NCI-H526 treated with DMSO at 0.1 percent for 48 hours (cell line): ENCODE data around the gene NAV2.
"Not testable (repeated sequence)": the region's sequence is repeated elsewhere in the genome, so short reads cannot be mapped to it uniquely, and the experiment has no call there.

Experiments
- DNase-seq: peaks from one replicate; lab custom pipeline; 2025; lab: John Stamatoyannopoulos, UW

NAV2 gene

GRCh38 chr11:19868281-19868821 lies 155.7 kb downstream of the NAV2 start:
- no peak for DNase-seq

GRCh38 chr11:19868871-19869270 lies 156.2 kb downstream of the NAV2 start:
- DNase-seq = no peak

- peak; percentile 75 for DNase-seq
These were observed 156.8 kb downstream of the NAV2 start for GRCh38 chr11:19869466-19869865.

- peak; percentile 28 for DNase-seq
These were observed 157.4 kb downstream of the NAV2 start for GRCh38 chr11:19869946-19870589.

DNA sequence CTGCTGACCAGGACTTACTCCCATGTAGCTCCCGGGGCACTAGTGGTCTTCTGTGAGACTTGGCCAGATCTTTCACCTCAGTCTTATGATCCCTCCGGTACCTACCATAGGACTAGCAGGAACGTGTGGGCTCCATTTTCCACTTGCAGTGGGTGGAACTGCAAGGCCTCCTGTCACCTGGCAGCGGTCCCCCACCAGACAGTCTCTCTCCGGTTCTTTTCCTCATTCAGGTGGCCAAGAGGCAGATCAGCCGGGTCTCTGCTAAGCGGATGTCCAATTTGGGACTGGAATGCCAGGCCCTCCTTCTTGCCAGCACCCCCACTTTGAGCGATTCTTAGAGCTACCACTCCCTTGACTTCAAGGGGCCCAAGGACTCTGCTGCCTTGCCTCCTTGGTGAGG lies 158.9 kb downstream of the NAV2 start:
- DNase-seq = no peak

DNA sequence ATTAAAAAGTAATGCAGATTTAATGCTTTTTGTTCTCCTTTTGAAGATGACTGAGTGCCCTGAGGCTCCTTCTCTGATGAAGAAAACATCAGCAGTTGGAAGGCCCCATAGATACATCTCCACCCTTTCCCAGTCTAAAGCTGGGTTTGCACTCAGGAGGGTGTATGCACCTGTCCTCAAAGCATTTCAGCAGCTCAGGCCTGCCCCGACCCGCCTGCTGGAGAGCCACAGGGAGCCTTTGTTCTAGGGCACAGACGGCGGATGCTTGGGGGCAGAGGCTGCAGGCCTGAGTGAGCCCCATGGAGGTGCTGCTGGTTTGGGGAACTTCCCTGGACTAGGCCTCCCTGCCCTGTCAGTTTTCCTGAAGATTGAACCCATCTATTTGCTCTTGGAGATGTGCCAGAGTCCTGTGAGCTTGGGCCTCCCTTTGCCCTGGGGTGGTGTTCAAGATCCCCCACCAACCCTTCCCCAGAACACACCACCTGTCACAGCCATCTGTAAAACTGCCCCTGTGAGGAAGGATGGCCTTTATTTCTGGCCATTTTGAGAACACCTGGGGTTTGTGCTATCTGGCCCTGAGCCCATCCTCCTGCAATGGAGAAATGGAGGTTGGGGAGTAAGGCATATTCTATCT lies 160.0 kb downstream of the NAV2 start:
- DNase-seq = peak; percentile 71

DNA sequence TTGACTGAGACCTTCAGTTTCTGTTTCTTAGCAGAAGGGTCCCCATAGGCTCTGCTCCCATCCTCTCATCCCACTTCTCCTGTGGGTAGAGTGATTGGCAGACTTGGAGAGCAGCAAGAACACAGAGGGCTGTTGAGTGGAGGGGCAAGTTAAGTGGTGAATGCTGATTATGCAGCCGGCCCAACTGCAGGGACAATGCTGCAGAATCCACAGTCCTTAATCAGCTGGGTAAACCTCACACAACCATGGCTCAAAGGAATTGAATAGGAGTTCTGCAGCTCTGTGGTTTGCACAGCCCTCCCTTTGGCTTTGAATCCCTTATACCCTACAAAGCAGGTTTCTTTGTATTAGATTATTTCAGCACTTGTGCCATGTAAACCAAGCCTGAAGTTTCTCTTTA lies 161.1 kb downstream of the NAV2 start:
- no peak for DNase-seq

DNA sequence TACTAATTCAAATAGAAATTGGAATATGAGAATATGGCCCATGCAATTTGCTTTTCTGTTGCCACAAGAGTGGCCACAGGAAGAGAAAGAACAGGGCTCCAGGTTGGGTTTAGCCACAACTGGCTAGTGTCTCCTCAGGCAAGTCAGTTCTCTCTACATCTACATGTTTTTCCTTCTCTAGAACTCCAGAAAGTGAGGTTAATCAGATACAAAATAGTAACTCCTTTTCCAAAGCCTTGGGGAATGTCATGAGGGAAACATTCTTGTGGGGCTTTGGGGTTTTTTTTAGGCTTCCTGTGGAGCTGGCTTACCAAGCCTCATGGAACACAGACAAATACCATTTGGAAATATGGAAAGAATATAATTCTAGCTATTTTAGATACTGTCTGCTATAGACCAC lies 161.6 kb downstream of the NAV2 start:
- DNase-seq = no peak

DNA sequence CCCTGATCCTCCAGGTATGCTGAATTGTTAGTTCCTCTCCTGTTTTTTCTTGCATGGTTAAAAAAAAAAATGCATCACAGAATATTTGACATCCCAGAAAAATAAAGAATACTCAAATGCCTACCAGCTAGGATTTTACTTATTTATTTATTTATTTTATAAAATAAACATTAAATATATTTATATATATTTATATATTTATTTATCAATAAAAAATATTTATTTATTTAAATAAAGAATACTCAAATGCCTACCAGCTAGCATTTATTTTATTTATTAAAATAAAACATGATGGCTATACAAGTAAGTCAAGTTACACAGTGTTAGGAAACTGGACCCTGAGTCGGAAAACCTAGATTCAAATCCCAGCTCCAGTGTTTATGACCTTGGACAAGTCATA lies 164.1 kb downstream of the NAV2 start:
- DNase-seq = no peak

- no peak for DNase-seq
These were observed 165.9 kb downstream of the NAV2 start for GRCh38 chr11:19878520-19878919.

GRCh38 chr11:19879307-19880087 lies 166.9 kb downstream of the NAV2 start:
- DNase-seq = no peak

DNA sequence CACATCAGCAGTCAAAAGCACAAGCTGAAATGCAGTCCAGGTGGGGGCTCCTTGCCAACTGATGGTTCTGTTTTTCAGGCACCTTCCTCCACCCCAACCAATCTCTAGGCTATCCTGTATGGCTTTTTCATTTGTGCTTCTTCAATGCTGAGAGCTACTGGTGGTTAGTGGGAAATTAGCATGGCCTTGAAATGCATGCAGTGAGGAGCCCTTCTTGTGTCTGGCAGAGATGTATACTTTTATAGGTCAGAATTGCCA lies 167.4 kb downstream of the NAV2 start:
- no peak for DNase-seq

- peak; percentile 95 for DNase-seq
These were observed 168.5 kb downstream of the NAV2 start for GRCh38 chr11:19881177-19881576.

DNA sequence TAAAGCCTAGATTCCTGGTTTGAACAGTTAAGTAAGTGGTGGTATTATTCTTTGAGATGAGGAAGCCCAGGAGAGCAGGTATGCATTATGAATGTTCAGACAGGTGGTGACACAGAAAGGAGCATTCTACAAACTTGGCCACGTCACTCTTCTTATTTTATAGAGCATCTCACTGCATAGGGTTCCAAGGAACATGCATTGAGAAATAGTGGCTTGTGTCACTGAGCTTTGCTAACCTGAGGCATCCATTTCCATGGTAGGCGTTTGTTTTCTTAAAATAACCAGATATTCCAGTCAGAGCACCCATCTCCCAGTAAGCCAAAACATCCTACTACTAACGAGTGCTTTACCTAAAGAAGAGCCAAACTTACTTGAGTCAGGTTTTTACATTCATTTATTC lies 169.7 kb downstream of the NAV2 start:
- DNase-seq = no peak

DNA sequence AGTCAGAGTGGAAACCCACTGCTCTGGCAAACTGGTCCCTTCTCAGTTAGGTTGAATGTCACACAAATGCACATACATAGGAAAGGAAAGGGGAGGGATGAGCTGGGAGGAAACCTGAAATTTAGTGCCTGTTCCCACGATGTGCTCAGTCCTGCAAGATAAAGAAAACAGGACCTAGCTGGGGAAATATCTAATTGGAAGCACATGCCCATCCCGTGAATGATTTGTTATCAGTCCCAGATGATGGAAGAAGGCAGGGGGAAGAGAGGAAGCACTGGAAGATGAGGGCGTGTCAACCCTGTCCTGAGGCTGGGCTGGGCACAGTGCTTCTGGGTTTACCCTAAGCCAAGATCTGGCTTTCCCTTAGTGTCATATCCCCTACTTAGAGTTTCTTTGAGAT lies 173.9 kb downstream of the NAV2 start:
- DNase-seq = no peak

GRCh38 chr11:19887842-19888241 lies 175.2 kb downstream of the NAV2 start:
- DNase-seq = no peak

DNA sequence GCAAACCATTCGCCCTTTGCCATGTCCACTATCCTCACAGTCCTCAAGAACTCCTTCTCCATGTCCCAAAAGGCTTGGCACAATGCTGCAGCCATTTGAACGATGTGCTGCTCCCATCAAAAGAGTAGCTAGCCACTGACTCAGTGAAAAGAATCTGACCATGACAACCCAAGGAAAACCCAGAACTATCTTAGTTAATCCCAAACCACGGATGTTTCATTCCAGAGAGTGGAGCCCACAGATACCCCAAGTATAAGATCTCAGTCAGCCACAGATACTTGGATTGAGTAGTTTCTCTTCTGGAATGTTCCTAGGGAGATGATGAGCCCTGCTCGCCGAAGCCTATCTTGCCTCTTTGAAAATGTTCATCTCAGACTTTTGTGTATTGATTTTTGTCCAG lies 176.9 kb downstream of the NAV2 start:
- DNase-seq = no peak

DNA sequence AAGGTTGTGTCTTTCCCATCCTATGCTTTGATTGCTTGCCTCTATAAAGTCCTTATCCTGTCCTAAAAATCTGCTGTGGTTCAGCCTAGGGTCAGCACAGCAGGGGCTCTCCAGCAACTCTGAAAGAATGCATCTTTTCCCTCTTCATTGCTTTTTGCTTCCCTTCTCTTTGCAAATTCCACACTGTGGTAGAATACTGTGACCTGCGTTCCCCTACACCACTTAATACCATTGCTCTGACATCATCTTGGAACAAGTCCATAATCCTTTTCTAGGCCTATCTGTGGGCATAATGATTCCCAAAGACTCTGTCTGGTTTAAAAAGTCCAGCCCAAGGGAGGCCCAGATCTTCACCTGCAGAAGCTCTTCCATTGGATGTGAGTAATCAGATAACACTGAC lies 177.7 kb downstream of the NAV2 start:
- DNase-seq = no peak

DNA sequence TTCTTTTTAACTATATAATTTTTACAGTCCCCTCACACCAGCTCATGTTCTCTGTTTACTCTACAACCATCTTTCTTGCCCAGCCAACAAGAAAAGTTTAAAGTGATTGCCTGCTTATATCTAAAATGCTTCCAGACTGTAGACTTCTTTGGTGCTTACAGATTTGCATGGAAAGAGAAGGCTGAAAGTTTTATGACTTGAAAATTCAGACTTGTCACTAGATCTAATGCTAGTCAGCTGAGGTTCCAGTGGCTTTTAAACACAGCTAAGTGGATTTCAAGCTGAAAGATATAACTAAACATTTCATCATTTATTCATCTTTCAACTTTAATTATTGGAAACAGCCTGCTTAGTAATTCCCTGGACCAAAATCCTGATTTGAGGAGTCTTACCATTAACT lies 178.4 kb downstream of the NAV2 start:
- no peak for DNase-seq

- no peak for DNase-seq
These were observed 179.8 kb downstream of the NAV2 start for GRCh38 chr11:19892387-19892786.

DNA sequence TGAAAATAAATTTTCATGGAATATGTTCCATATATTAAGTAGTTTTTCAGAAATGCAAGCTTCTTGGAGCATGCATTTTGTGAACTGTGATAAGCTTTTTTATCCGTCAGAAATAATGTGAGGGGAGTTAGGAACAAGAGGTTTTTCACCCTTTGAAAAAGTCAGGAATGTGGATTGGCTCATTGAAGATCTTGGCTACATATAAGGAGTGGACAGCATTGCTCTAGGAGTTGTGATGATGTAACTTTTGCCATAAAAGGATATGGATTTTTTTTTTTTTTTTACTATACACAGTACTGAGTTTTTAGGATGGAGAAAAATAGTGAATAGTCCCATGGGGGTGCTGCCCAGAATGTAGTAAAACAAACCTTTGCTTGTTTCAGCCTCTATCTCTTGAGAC lies 180.2 kb downstream of the NAV2 start:
- no peak for DNase-seq

DNA sequence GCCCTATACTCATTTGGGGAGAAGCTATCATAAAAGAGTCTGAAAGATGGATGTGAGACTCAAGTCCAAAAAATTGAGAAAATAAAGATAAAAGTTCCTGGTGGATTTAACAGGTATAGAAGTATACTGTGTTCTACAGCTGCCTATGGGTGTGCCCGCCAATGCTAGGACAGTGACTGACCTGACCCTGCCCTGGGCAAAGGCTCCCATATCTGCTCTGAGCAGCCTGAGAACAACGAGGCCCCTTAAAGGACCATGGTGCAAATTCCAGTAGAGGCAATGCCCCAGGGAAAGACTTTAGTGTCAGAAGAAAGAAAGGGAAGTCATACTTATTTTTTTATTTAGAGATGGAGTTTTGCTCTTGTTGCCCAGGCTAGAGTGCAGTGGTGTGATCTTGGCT lies 181.8 kb downstream of the NAV2 start:
- DNase-seq = no peak

GRCh38 chr11:19895037-19895436 lies 182.4 kb downstream of the NAV2 start:
- DNase-seq = not testable (repeated sequence)
